B cell (primary cell): ENCODE results near the gene GRK3.

Source experiments
- CTCF ChIP-seq: fragments of 200-600 bp; IDR thresholded peaks from one replicate; pipeline ENCODE4 v1.8.0; 2022; ENCODE audit warnings: antibody characterized with exemption, mild to moderate bottlenecking
- EZH2 ChIP-seq: IDR thresholded peaks from 2 replicates; pipeline ENCODE4 v1.6.1; 2012; ENCODE audit warnings: borderline replicate concordance, low read depth, mild to moderate bottlenecking, moderate library complexity, low read length; ENCODE audit not compliant: insufficient read depth, poor library complexity, severe bottlenecking

GRCh38 chr22:25777411-25777810 is 212.9 kb downstream of the GRK3 start:
- no peak for TF ChIP-seq CTCF
- TF ChIP-seq EZH2 = no peak
